ENCODE measurements around the gene DDIT4L. TPM values are rescaled to one million over a fixed set of nuclear protein-coding genes. Genes with fewer than 3 reads are reported as not detected.

Gene DDIT4L
- total RNA-seq, 1 donor from 2014 or later: 0.98 TPM

DNA sequence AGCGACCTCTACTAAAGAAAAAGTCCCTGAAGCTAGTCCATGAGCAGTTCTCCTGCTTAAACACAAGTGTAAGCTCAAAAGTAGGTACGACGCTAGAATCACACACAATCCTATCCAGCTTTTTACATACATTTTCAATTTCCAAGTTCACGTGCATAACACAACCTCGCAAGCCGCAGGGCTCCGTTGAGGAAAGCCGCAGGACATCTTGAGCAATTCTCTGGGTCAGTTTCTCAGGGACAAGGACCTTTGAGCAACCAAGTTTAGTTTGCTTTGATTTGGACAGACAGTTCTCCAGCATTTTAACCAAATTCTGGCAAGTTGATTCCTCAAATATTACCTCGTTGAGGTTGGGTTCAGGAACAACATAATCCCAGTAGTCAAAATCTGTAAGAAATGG lies 2.5 kb downstream of the DDIT4L start:
- ATAC-seq (no peak), DNase-seq (no peak)
- Histone ChIP-seq H3K27ac (no peak overlapping the region), H3K9me3 (no peaks in the 10 kb centered on the region), H3K4me1 (peaks cover 10% of the 10 kb centered on the region), H3K4me3 (no peak overlapping the region), H3K27me3 (peaks cover 4% of the 10 kb centered on the region), H3K36me3 (no peaks in the 10 kb centered on the region)
- intact Hi-C loops (cut with DNase I): no loop called here
- TF ChIP-seq, protein P1, sequence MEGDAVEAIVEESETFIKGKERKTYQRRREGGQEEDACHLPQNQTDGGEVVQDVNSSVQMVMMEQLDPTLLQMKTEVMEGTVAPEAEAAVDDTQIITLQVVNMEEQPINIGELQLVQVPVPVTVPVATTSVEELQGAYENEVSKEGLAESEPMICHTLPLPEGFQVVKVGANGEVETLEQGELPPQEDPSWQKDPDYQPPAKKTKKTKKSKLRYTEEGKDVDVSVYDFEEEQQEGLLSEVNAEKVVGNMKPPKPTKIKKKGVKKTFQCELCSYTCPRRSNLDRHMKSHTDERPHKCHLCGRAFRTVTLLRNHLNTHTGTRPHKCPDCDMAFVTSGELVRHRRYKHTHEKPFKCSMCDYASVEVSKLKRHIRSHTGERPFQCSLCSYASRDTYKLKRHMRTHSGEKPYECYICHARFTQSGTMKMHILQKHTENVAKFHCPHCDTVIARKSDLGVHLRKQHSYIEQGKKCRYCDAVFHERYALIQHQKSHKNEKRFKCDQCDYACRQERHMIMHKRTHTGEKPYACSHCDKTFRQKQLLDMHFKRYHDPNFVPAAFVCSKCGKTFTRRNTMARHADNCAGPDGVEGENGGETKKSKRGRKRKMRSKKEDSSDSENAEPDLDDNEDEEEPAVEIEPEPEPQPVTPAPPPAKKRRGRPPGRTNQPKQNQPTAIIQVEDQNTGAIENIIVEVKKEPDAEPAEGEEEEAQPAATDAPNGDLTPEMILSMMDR (IDR thresholded peaks at IDR 0.05): no peak

DNA sequence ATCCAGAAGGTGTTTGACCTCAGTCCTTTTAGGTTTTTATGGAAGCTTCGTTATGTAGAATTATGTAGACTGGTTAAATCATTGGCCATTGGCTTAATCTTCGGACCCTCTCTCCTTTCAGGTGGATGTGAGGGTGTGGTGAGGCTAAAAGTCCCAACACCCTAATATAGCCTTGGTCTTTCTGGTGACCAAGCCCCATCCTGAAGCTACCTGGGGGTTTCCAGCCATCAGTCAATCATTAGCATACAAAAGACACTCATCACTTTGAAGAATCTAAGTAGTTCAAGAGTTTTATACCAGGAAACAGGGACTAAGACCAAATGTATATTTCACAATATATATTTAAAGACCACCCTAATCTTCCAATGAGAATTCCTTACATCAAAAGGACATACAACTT lies 5.5 kb downstream of the DDIT4L start:
- Histone ChIP-seq H3K36me3 (no peaks in the 10 kb centered on the region), H3K4me3 (no peak overlapping the region), H3K4me1 (peaks cover 10% of the 10 kb centered on the region), H3K27ac (no peak overlapping the region), H3K27me3 (peaks cover 4% of the 10 kb centered on the region), H3K9me3 (no peaks in the 10 kb centered on the region)
- TF ChIP-seq, protein P1 (IDR thresholded peaks at IDR 0.05): no peak
- intact Hi-C loops (cut with DNase I): no loop called here
- DNase-seq (no peak), ATAC-seq (no peak)

DNA sequence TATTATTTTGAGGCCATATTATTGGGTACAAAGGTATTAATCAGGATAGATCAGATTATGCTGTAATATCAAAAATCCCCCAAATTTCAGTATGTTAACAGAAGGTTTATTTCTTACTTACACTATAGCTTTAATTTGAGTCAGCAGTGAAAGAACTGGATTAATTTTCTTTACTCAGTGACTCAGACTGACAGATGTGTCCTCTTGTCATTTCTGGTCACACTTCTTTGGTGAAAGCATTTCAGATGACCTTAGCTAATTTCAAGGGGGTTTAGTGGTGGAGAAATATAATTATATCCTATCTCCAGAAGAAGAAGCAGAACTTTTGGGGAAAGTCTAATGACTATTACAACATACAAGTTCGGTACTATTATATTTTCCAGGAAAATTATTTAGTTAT lies 12.4 kb downstream of the DDIT4L start:
- Histone ChIP-seq H3K4me3 (no peak overlapping the region), H3K9me3 (no peaks in the 10 kb centered on the region), H3K36me3 (no peaks in the 10 kb centered on the region), H3K4me1 (no peaks in the 10 kb centered on the region), H3K27ac (no peak overlapping the region), H3K27me3 (no peaks in the 10 kb centered on the region)
- intact Hi-C loops (cut with DNase I): no loop called here
- ATAC-seq: no peak
- TF ChIP-seq, protein P1 (IDR thresholded peaks at IDR 0.05): no peak
- no peak for DNase-seq

DNA sequence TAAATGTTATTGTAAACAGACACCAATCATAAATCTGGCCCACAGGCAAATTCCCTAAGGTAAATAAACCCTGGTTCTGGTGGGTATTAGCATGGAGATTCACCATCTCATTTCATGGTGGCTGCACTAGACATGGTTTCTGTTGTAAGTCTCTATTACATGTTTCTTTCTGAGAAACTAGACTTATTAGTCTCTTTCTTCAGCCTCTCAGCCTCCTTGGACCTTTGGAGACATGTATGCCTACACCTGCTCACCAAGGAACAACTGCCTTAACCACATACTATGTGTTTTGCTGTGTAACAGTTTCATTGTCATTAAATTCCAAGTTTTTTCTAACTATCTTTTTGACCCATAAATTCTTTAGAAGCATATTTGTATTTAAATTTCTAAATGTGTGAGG lies 13.1 kb downstream of the DDIT4L start:
- TF ChIP-seq, protein P1 (IDR thresholded peaks at IDR 0.05): no peak
- ATAC-seq: no peak
- intact Hi-C loops (cut with DNase I): no loop called here

DNA sequence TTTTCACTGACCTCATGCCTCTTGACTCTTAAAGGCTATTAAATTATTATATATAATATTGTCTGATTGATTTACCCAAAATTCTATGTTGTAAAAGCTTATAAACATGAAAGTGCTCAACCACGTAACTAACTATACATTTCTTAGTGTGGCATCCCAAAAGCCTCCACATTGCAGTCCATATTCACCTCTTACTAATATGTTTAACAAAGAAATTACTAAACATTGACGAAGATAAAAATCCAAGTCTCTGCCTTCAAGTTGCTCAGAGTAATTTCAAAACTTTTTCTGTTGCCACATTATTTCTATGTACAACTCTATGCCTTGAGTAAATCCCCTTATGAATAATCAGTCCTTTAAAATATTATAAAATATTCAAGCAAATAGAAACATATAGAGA lies 14.4 kb downstream of the DDIT4L start:
- DNase-seq (no peak), ATAC-seq (no peak)
- H3K27ac ChIP-seq: no peak overlapping the region
- TF ChIP-seq, protein P1 (IDR thresholded peaks at IDR 0.05): no peak
- no peaks in the 10 kb centered on the region for H3K4me1 ChIP-seq
- no peak overlapping the region for H3K4me3 ChIP-seq
- intact Hi-C loops (cut with DNase I): no loop called here
- no peaks in the 10 kb centered on the region for H3K27me3 ChIP-seq
- H3K36me3 ChIP-seq: no peaks in the 10 kb centered on the region
- H3K9me3 ChIP-seq: no peaks in the 10 kb centered on the region

More for the DNA sequence above, 13.1 kb downstream of the DDIT4L start:
- Histone ChIP-seq H3K4me3 (no peak overlapping the region), H3K4me1 (no peaks in the 10 kb centered on the region), H3K36me3 (no peaks in the 10 kb centered on the region), H3K27me3 (no peaks in the 10 kb centered on the region), H3K9me3 (no peaks in the 10 kb centered on the region), H3K27ac (no peak overlapping the region)
- DNase-seq: no peak

DNA sequence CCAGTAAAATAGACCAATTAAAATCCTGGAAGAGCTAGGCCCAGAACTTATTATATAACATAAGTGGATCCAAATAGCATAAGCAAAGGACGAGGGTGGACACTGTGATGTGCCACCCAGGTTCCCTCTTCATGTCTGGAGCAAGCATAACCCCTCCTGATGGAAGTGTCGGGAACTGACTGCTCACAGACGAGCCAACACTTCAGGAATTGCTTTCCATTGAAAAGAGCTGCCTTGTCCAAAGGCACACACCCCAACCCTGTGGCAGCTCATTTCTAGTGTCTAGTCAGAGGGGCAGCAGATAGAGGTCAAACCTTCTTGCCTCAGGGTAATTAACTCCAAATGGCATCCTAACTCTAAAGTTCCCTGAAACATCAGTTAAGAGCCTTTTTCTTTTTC lies 15.3 kb downstream of the DDIT4L start:
- TF ChIP-seq, protein P1 (IDR thresholded peaks at IDR 0.05): no peak
- intact Hi-C loops (cut with DNase I): no loop called here
- no peaks in the 10 kb centered on the region for H3K9me3 ChIP-seq
- ATAC-seq: no peak
- no peak for DNase-seq
- no peaks in the 10 kb centered on the region for H3K4me1 ChIP-seq
- no peaks in the 10 kb centered on the region for H3K36me3 ChIP-seq
- no peak overlapping the region for H3K4me3 ChIP-seq
- no peak overlapping the region for H3K27ac ChIP-seq
- no peaks in the 10 kb centered on the region for H3K27me3 ChIP-seq
